GM18517 (cell line): ENCODE results near the gene MBLAC2.
A peak's percentile ranks its signal among the peaks of the same experiment; 100 is the strongest.

Experiments used
- ATAC-seq: cut with Tn5 transposase; IDR thresholded peaks from one replicate; pipeline ENCODE4 v1.9.1; 2021; ENCODE audit warnings: mild to moderate bottlenecking, moderate library complexity; ENCODE audit not compliant: unreplicated experiment

Gene MBLAC2

GRCh38 chr5:90474235-90475107, at the start of gene MBLAC2, which contains the start of gene POLR3G:
Gene MBLAC2, minus strand, starts transcription at chr5:90474771. Its CDS starts 479 bp downstream, at chr5:90474292.
Gene POLR3G, plus strand, starts transcription at chr5:90474864. Its CDS starts 10,704 bp downstream, at chr5:90485568.
- ATAC-seq: peak; percentile 87

- no peak for ATAC-seq
Observed at GRCh38 chr5:90519081-90519480, 44.5 kb upstream of the MBLAC2 start.

GRCh38 chr5:90518661-90519060, 44.1 kb upstream of the MBLAC2 start:
- no peak for ATAC-seq

GRCh38 chr5:90514520-90514919, 39.9 kb upstream of the MBLAC2 start:
- ATAC-seq: no peak

- no peak for ATAC-seq
Observed at GRCh38 chr5:90510438-90510837, 35.9 kb upstream of the MBLAC2 start.

- ATAC-seq: no peak
Observed at GRCh38 chr5:90506221-90506620, 31.6 kb upstream of the MBLAC2 start.

GRCh38 chr5:90504743-90505142, 30.2 kb upstream of the MBLAC2 start:
- ATAC-seq: no peak

- no peak for ATAC-seq
Observed at GRCh38 chr5:90503596-90503995, 29.0 kb upstream of the MBLAC2 start.

- no peak for ATAC-seq
Observed at GRCh38 chr5:90495146-90495545, 20.6 kb upstream of the MBLAC2 start.

- no peak for ATAC-seq
Observed at GRCh38 chr5:90494043-90494442, 19.5 kb upstream of the MBLAC2 start.

GRCh38 chr5:90488791-90489190, 14.2 kb upstream of the MBLAC2 start:
- no peak for ATAC-seq

- no peak for ATAC-seq
Observed at GRCh38 chr5:90484540-90484939, 10.0 kb upstream of the MBLAC2 start.

GRCh38 chr5:90483206-90483605, 8.6 kb upstream of the MBLAC2 start:
- no peak for ATAC-seq

- ATAC-seq: no peak
Observed at GRCh38 chr5:90480699-90481098, 6.1 kb upstream of the MBLAC2 start.

GRCh38 chr5:90479611-90480385, 5.2 kb upstream of the MBLAC2 start:
- ATAC-seq: no peak

GRCh38 chr5:90477621-90478215, 3.1 kb upstream of the MBLAC2 start:
- ATAC-seq: no peak

- no peak for ATAC-seq
Observed at GRCh38 chr5:90477073-90477472, 2.5 kb upstream of the MBLAC2 start.

GRCh38 chr5:90476391-90476790, 1.8 kb upstream of the MBLAC2 start:
- ATAC-seq: no peak

GRCh38 chr5:90475436-90475980, 937 bp upstream of the MBLAC2 start:
- no peak for ATAC-seq

- ATAC-seq: peak; percentile 7
Observed at GRCh38 chr5:90473396-90474234, 956 bp downstream of the MBLAC2 start.
